Fibroblast of skin of right quadriceps (primary cell): ENCODE measurements around the gene L3MBTL1.
"Not testable (repeated sequence)": the region's sequence is repeated elsewhere in the genome, so short reads cannot be mapped to it uniquely, and the experiment has no call there.

Experiments
- DNase-seq: peaks from one replicate; pipeline ENCODE4 v3.0.0-alpha.2; 2013

L3MBTL1 gene

GRCh38 chr20:43563429-43563828, 55.9 kb downstream of the L3MBTL1 start:
- DNase-seq, result no peak

GRCh38 chr20:43563991-43564390, 56.5 kb downstream of the L3MBTL1 start:
- no peak for DNase-seq

- DNase-seq, result no peak
These were observed 57.0 kb downstream of the L3MBTL1 start for GRCh38 chr20:43564455-43564854.

- DNase-seq, result no peak
These were observed 57.7 kb downstream of the L3MBTL1 start for GRCh38 chr20:43564993-43565757.

GRCh38 chr20:43565758-43566104, 58.2 kb downstream of the L3MBTL1 start:
- DNase-seq, result no peak

GRCh38 chr20:43567477-43567876, 60.0 kb downstream of the L3MBTL1 start:
- DNase-seq, result no peak

GRCh38 chr20:43568706-43569105, 61.2 kb downstream of the L3MBTL1 start:
- DNase-seq, result no peak

- DNase-seq, result no peak
These were observed 61.8 kb downstream of the L3MBTL1 start for GRCh38 chr20:43569282-43569681.

GRCh38 chr20:43570496-43570895, 63.0 kb downstream of the L3MBTL1 start:
- no peak for DNase-seq

GRCh38 chr20:43571310-43571709, 63.8 kb downstream of the L3MBTL1 start:
- DNase-seq, result no peak

- DNase-seq, result no peak
These were observed 64.3 kb downstream of the L3MBTL1 start for GRCh38 chr20:43571771-43572170.

GRCh38 chr20:43572891-43573290, 65.4 kb downstream of the L3MBTL1 start:
- DNase-seq, result no peak

- no peak for DNase-seq
These were observed 68.6 kb downstream of the L3MBTL1 start for GRCh38 chr20:43576108-43576507.

- DNase-seq, result no peak
These were observed 72.6 kb downstream of the L3MBTL1 start for GRCh38 chr20:43579861-43580793.

GRCh38 chr20:43583133-43583864, 75.8 kb downstream of the L3MBTL1 start:
- no peak for DNase-seq

GRCh38 chr20:43583982-43584432, 76.5 kb downstream of the L3MBTL1 start:
- peak; percentile 87 for DNase-seq

- peak; percentile 49 for DNase-seq
These were observed 77.1 kb downstream of the L3MBTL1 start for GRCh38 chr20:43584448-43585136.

- no peak for DNase-seq
These were observed 79.1 kb downstream of the L3MBTL1 start for GRCh38 chr20:43586641-43587040.

GRCh38 chr20:43588526-43588925, 81.0 kb downstream of the L3MBTL1 start:
- DNase-seq, result not testable (repeated sequence)

GRCh38 chr20:43590036-43590391, 82.5 kb downstream of the L3MBTL1 start:
- no peak for DNase-seq

GRCh38 chr20:43590392-43591303, 83.2 kb downstream of the L3MBTL1 start, which contains the start of gene IFT52:
IFT52 (plus strand) TSS chr20:43590937; CDS start chr20:43594699, 3,762 bp downstream.
- DNase-seq, result peak; percentile 90
